DOHH2 (cell line): ENCODE measurements around the gene FAM89B.
A peak's percentile ranks its signal among the peaks of the same experiment; 100 is the strongest.

ENCODE experiments used
- H3F3A ChIP-seq: fragments of 200-600 bp; sonication (generic), shearing (Covaris generic); 2 replicates; pipeline ENCODE4 v1.6.0; 2016; ENCODE audit warnings: antibody characterized with exemption, mild to moderate bottlenecking; ENCODE audit not compliant: control insufficient read depth, insufficient read depth
- H3K27ac ChIP-seq: fragments of 200-600 bp; sonication (generic); 2 replicates; pipeline ENCODE4 v1.5.1; 2014; ENCODE audit warnings: low read depth, mild to moderate bottlenecking, low read length, moderate library complexity
- H3K27me3 ChIP-seq: fragments of 200-600 bp; sonication (generic); 2 replicates; pipeline ENCODE4 v1.6.1; 2014; ENCODE audit warnings: mild to moderate bottlenecking, low read length, mixed read lengths; ENCODE audit not compliant: control insufficient read depth
- H3K36me3 ChIP-seq: fragments of 200-600 bp; sonication (generic); 2 replicates; pipeline ENCODE4 v1.6.1; 2014; ENCODE audit warnings: mild to moderate bottlenecking, low read length, moderate library complexity, mixed read lengths; ENCODE audit not compliant: control insufficient read depth
- H3K4me1 ChIP-seq: fragments of 200-600 bp; sonication (generic); 2 replicates; pipeline ENCODE4 v1.6.1; 2014; ENCODE audit warnings: mild to moderate bottlenecking, low read length, mixed read lengths; ENCODE audit not compliant: control insufficient read depth
- H3K4me2 ChIP-seq: fragments of 200-600 bp; sonication (generic); 2 replicates; pipeline ENCODE4 v1.6.0; 2014; ENCODE audit warnings: mild to moderate bottlenecking, low read length, moderate library complexity
- H3K4me3 ChIP-seq: fragments of 200-600 bp; sonication (generic); 2 replicates; pipeline ENCODE4 v1.5.1; 2014; ENCODE audit warnings: mild to moderate bottlenecking, low read length, mixed read lengths
- H3K79me2 ChIP-seq: fragments of 200-600 bp; sonication (generic); 2 replicates; pipeline ENCODE4 v1.6.1; 2014; ENCODE audit warnings: mild to moderate bottlenecking, low read length, mixed read lengths; ENCODE audit not compliant: control insufficient read depth
- H3K9me2 ChIP-seq: fragments of 200-600 bp; sonication (generic); replicated peaks from 2 replicates; pipeline ENCODE4 v1.6.1; 2014; ENCODE audit warnings: mild to moderate bottlenecking, low read length, mixed read lengths; ENCODE audit not compliant: control insufficient read depth
- H3K9me3 ChIP-seq: fragments of 200-600 bp; sonication (generic); 2 replicates; pipeline ENCODE4 v1.6.1; 2014; ENCODE audit warnings: antibody characterized with exemption, low read length, mixed read lengths; ENCODE audit not compliant: control insufficient read depth, insufficient read depth
- H4K20me1 ChIP-seq: fragments of 200-600 bp; sonication (generic); 2 replicates; pipeline ENCODE4 v1.6.0; 2014; ENCODE audit warnings: low read depth, mild to moderate bottlenecking, antibody characterized with exemption, low read length, moderate library complexity; ENCODE audit not compliant: control insufficient read depth, insufficient read depth
- CTCF ChIP-seq: fragments of 200-600 bp; sonication (generic); IDR thresholded peaks from one replicate; pipeline ENCODE4 v1.5.1; 2014; ENCODE audit warnings: antibody characterized with exemption, mild to moderate bottlenecking, low read depth, low read length; ENCODE audit not compliant: poor library complexity, severe bottlenecking
- EZH2phosphoT487 ChIP-seq: fragments of 200-600 bp; sonication (generic); IDR thresholded peaks from 2 replicates; pipeline ENCODE4 v1.6.1; 2017; ENCODE audit warnings: borderline replicate concordance, mild to moderate bottlenecking, antibody characterized with exemption, low read length, moderate library complexity, mixed read lengths

FAM89B gene

DNA sequence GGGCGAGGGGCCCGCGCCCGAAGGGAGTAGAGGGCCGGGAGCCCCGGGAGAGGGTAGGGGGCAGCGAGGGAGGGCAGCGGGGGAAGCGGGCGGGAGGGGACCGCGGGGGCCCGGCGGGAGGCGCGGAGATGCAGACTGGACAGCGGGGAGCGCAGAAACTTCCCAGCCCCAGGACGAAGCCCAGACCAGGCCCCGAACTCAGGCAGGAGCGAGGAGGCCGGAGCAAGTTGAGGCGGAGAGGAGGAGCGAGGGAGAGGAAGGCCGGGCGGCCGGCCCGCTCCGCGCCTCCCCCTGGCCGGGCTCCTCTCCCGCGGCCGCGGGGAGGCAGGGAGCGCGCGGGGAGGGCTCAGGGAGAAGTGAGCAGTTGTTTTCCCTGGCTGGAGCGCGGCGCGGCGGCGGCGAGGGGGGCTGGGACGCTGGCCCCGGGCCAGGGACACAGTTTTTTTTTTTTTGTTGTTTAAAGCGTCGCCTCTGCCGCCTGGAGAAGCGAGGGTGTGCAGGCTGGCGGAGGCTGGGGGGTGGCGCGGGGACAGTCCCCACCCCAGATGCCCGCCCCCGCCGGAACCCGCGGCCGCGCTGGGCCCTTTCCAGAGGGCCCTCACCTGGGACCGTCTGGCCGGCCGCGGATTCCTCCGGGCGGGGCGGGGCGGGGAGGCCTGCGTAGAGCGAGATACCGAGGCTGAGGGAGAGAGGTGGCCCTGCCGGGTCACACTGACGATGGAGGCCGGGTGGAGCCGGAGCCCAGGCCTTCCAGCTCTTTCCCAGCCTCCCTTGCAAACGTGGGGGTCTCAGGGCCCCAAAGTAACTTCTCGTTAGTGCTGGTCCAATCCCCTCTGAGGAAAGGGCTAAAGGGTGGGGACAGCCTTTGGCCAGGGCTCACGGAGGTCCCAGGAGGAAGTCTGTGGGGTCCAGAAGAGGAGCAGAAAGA is 14.1 kb upstream of the FAM89B start, which contains the start of gene LTBP3:
Gene LTBP3 (minus strand): TSS at position 358 of the 928 bp plus-strand sequence. CDS start 400 bp downstream, outside the sequence.
- Histone ChIP-seq H3F3A (no peaks in the 10 kb centered on the region), H3K4me1 (peaks cover 29% of the 10 kb centered on the region), H3K9me2 (no peaks in the 10 kb centered on the region), H3K4me3 (peak within 1 kb of the TSS; percentile 65), H3K27ac (no peak within 1 kb of the TSS), H3K27me3 (no peaks in the 10 kb centered on the region), H4K20me1 (no peaks in the 10 kb centered on the region), H3K9me3 (no peaks in the 10 kb centered on the region), H3K4me2 (peak within 1 kb of the TSS; percentile 67), H3K36me3 (no peaks in the 10 kb centered on the region), H3K79me2 (no peaks in the 10 kb centered on the region)
- TF ChIP-seq EZH2phosphoT487 (no peak), CTCF (no peak)

DNA sequence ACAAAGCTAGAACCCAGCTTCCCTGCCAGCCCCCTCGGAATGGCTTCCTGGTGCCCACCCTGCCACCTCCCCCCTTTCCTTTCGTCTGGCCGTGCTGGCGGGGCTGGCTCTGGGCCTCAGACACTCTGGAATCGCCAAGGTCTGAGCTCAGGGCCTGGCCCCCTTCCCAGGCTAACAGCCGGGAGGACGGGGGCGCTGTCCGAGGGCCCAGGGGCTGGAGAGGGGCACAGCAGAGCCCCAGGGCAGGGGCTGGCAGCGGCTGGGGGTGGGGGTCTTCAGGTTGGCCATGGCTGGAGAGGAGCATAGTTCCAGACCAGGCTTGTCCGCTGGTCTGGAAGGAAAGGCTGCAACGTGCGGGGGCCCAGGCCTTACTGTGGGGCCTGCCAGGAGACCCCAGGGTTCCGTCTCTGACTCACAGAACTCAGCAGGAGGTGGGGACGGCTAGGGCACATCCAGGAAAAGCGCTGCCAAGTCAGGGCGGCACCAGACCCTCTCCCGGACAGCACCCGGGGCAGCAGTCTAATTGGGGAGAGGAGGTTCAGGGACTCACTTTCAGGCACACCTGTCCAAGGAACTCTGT is 13.3 kb upstream of the FAM89B start:
- Histone ChIP-seq H3K4me2 (peak overlapping the region; percentile 67), H3K79me2 (no peaks in the 10 kb centered on the region), H3K9me2 (no peaks in the 10 kb centered on the region), H3F3A (no peaks in the 10 kb centered on the region), H3K4me3 (peak overlapping the region; percentile 65; the same call in 1 of the 2 replicates), H4K20me1 (no peaks in the 10 kb centered on the region), H3K4me1 (peaks cover 22% of the 10 kb centered on the region), H3K27ac (no peak overlapping the region), H3K9me3 (no peaks in the 10 kb centered on the region), H3K27me3 (no peaks in the 10 kb centered on the region), H3K36me3 (no peaks in the 10 kb centered on the region)
- TF ChIP-seq CTCF: peak; percentile 14
- no peak for TF ChIP-seq EZH2phosphoT487

DNA sequence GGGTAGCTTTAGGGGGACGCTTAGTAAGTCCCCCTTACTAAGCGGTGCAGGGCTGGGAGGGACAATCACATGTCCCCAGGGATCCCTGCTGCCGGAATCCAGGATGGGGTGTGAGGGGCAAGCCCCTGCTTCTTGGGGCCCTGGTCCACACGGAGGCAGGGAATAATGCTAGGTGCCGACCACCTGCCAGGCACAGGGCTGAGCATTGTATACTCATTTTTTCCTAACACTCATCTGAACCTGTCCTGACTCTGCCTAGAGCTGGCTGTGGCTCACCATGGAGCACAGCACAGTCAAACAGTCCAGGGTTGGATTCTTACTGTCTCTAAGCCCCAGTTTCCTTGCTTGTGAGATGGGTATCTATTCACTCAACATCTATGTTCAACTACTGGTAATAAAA is 12.8 kb upstream of the FAM89B start:
- no peak overlapping the region for H3K4me3 ChIP-seq

More for the DNA sequence above, 12.8 kb upstream of the FAM89B start:
- no peaks in the 10 kb centered on the region for H3K36me3 ChIP-seq
- no peaks in the 10 kb centered on the region for H3K9me2 ChIP-seq
- no peaks in the 10 kb centered on the region for H3K79me2 ChIP-seq
- no peaks in the 10 kb centered on the region for H3K9me3 ChIP-seq
- no peaks in the 10 kb centered on the region for H3F3A ChIP-seq
- TF ChIP-seq CTCF (no peak), EZH2phosphoT487 (no peak)
- H3K27me3 ChIP-seq: no peaks in the 10 kb centered on the region
- peaks cover 17% of the 10 kb centered on the region for H3K4me1 ChIP-seq
- no peak overlapping the region for H3K4me2 ChIP-seq
- H3K27ac ChIP-seq: no peak overlapping the region
- H4K20me1 ChIP-seq: no peaks in the 10 kb centered on the region
